ENCODE measurements around the gene MYO5B.
"Not testable (repeated sequence)": the region's sequence is repeated elsewhere in the genome, so short reads cannot be mapped to it uniquely, and the experiment has no call there.

Gene MYO5B

GRCh38 chr18:49838381-49838780 is 356.6 kb downstream of the MYO5B start:
- no peak for DNase-seq (ENCODE audit: low read depth)
- H3K4me3 ChIP-seq (ENCODE audit: low read depth, low read length): no peak overlapping the region
- TF ChIP-seq CTCF (IDR thresholded peaks at IDR 0.05; ENCODE audit: low read depth, low read length, missing control alignments): no peak

- no peak for TF ChIP-seq CTCF (IDR thresholded peaks at IDR 0.05; ENCODE audit: low read depth, low read length, missing control alignments)
- no peak for DNase-seq (ENCODE audit: low read depth)
Observed at GRCh38 chr18:49837889-49838288, 357.1 kb downstream of the MYO5B start.

GRCh38 chr18:49837316-49837835 is 357.6 kb downstream of the MYO5B start:
- DNase-seq (ENCODE audit: low read depth); H3K4me3 ChIP-seq (ENCODE audit: low read depth, low read length): not testable (repeated sequence)

More at GRCh38 chr18:49837889-49838288, 357.1 kb downstream of the MYO5B start:
- H3K4me3 ChIP-seq (ENCODE audit: low read depth, low read length): no peak overlapping the region

GRCh38 chr18:49835405-49835804 is 359.5 kb downstream of the MYO5B start:
- H3K4me3 ChIP-seq (ENCODE audit: low read depth, low read length): no peak overlapping the region
- DNase-seq (ENCODE audit: low read depth): no peak
- TF ChIP-seq CTCF (IDR thresholded peaks at IDR 0.05; ENCODE audit: low read depth, low read length, missing control alignments): no peak

GRCh38 chr18:49834258-49834657 is 360.7 kb downstream of the MYO5B start:
- no peak overlapping the region for H3K4me3 ChIP-seq (ENCODE audit: low read depth, low read length)
- no peak for TF ChIP-seq CTCF (IDR thresholded peaks at IDR 0.05; ENCODE audit: low read depth, low read length, missing control alignments)
- DNase-seq (ENCODE audit: low read depth): no peak

- no peak overlapping the region for H3K4me3 ChIP-seq (ENCODE audit: low read depth, low read length)
- no peak for DNase-seq (ENCODE audit: low read depth)
- TF ChIP-seq CTCF (IDR thresholded peaks at IDR 0.05; ENCODE audit: low read depth, low read length, missing control alignments): no peak
Observed at GRCh38 chr18:49833814-49834213, 361.1 kb downstream of the MYO5B start.

- no peak for TF ChIP-seq CTCF (IDR thresholded peaks at IDR 0.05; ENCODE audit: low read depth, low read length, missing control alignments)
- DNase-seq (ENCODE audit: low read depth): no peak
- H3K4me3 ChIP-seq (ENCODE audit: low read depth, low read length): no peak overlapping the region
Observed at GRCh38 chr18:49832221-49832647, 362.7 kb downstream of the MYO5B start.

All from GM12864 (cell line).